ENCODE measurements around the gene RBM24. TPM values are rescaled to one million over a fixed set of nuclear protein-coding genes. Genes with fewer than 3 reads are reported as not detected.
A peak's percentile ranks its signal among the peaks of the same experiment; 100 is the strongest.

The RBM24 gene
- total RNA-seq, 1 experiment from 2014 or later, result 0.48 TPM

DNA sequence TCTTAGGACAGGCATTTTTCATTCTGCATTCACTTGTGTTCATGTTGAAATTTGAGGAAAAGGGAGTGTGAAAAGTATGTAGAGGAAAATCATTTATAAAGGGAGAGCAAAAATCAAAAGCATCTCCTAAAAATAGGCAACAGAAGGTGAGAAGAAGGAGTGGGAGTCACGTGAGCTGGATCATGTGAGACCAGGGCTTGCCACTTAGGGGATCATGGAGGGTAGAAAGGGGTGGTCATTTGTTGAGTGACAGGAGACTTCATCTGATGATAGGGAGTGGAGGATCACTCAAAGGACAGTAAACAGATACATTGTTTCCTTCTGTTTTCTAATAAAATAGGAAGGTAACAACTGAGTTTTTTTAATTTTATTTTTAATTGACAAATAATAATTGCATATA is 17.1 kb downstream of the RBM24 start:
- no peak overlapping the region for H3K27ac Mint-ChIP-seq
- no peak overlapping the region for H4K91ac ChIP-seq (ENCODE audit: insufficient read length, low read depth, low read length)

More for the DNA sequence above, 17.1 kb downstream of the RBM24 start:
- Histone ChIP-seq H3T11ph (ENCODE audit: low read length) (no peak overlapping the region), H3K23ac (ENCODE audit: insufficient read length, low read depth, low read length) (no peak overlapping the region), H4K5ac (ENCODE audit: insufficient read length, low read depth, low read length) (no peak overlapping the region), H3K18ac (ENCODE audit: insufficient read length, low read depth, low read length) (no peak overlapping the region), H2BK120ac (ENCODE audit: low read depth, low read length, poor library complexity, severe bottlenecking) (no peak overlapping the region), H4K8ac (replicated peaks; ENCODE audit: insufficient read length, low read depth, low read length) (no peak overlapping the region), H3K79me2 (ENCODE audit: insufficient read depth, low read length) (no peaks in the 10 kb centered on the region), H3K9me3 (ENCODE audit: control insufficient read depth, low read depth, low read length) (no peaks in the 10 kb centered on the region), H2AFZ (ENCODE audit: low read length) (peak overlapping the region; percentile 40), H3K56ac (ENCODE audit: insufficient read length, low read depth, low read length) (no peak overlapping the region), H3K23me2 (ENCODE audit: insufficient read length, low read depth, low read length, poor library complexity, severe bottlenecking) (no peaks in the 10 kb centered on the region), H2BK5ac (ENCODE audit: insufficient read length, low read length) (no peak overlapping the region), H3K9ac (ENCODE audit: extremely low read depth, insufficient read length, low read length) (no peak overlapping the region), H2BK20ac (ENCODE audit: low read depth, low read length, poor library complexity, severe bottlenecking) (no peak overlapping the region), H3K4me1 (ENCODE audit: insufficient read depth, low read length) (no peaks in the 10 kb centered on the region), H2BK15ac (ENCODE audit: low read depth, low read length) (no peak overlapping the region), H3K4ac (ENCODE audit: low read depth, low read length) (no peak overlapping the region), H2BK12ac (ENCODE audit: insufficient read length, low read depth, low read length) (no peak overlapping the region), H4K20me1 (ENCODE audit: control insufficient read depth, insufficient read depth, insufficient read length) (no peaks in the 10 kb centered on the region), H3K27me3 (ENCODE audit: insufficient read depth, low read length) (no peaks in the 10 kb centered on the region), H3K14ac (ENCODE audit: insufficient read depth, low read length) (no peak overlapping the region), H3K79me1 (ENCODE audit: insufficient read depth, low read depth, low read length, poor library complexity, severe bottlenecking) (no peaks in the 10 kb centered on the region), H3K27ac (ENCODE audit: insufficient read length, low read depth, low read length) (no peak overlapping the region), H3K4me2 (ENCODE audit: insufficient read depth, insufficient read length, low read length) (no peak overlapping the region), H2AK5ac (ENCODE audit: insufficient read length, low read length) (no peak overlapping the region)
- TF ChIP-seq, protein P1, sequence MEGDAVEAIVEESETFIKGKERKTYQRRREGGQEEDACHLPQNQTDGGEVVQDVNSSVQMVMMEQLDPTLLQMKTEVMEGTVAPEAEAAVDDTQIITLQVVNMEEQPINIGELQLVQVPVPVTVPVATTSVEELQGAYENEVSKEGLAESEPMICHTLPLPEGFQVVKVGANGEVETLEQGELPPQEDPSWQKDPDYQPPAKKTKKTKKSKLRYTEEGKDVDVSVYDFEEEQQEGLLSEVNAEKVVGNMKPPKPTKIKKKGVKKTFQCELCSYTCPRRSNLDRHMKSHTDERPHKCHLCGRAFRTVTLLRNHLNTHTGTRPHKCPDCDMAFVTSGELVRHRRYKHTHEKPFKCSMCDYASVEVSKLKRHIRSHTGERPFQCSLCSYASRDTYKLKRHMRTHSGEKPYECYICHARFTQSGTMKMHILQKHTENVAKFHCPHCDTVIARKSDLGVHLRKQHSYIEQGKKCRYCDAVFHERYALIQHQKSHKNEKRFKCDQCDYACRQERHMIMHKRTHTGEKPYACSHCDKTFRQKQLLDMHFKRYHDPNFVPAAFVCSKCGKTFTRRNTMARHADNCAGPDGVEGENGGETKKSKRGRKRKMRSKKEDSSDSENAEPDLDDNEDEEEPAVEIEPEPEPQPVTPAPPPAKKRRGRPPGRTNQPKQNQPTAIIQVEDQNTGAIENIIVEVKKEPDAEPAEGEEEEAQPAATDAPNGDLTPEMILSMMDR (conservative IDR thresholded peaks at IDR 0.05), result no peak
- no CpG with 5 or more reads among the region's 1 CpG for WGBS (ENCODE audit: extremely low coverage, insufficient read length, low lambda C conversion rate)
- H3K4me3 Mint-ChIP-seq, result no peak overlapping the region
- no peaks in the 10 kb centered on the region; a peak in 1 of 7 replicates for H3K36me3 Mint-ChIP-seq (ENCODE audit: insufficient read depth in 1 of 3, low read depth in 3 of 3)
- H3K9me3 Mint-ChIP-seq, result peaks cover 4% of the 10 kb centered on the region in 2 experiments; a peak in 1 of 5 replicates
- no peak for DNase-seq
- H3K4me1 Mint-ChIP-seq, result peaks cover 0 to 6% of the 10 kb centered on the region in 2 experiments; a peak in 2 of 4 replicates
- peaks cover 8% of the 10 kb centered on the region for H3K27me3 Mint-ChIP-seq (ENCODE audit: low read depth)
